OCI-LY1 (cell line): ENCODE results near the gene ZFR.

Experiments
- CTCF ChIP-seq: fragments of 200-600 bp; sonication (generic), shearing (Covaris generic); IDR thresholded peaks from 2 replicates; pipeline ENCODE4 v1.5.1; 2017; ENCODE audit warnings: mild to moderate bottlenecking, antibody characterized with exemption, low read length, moderate library complexity, mixed read lengths
- EZH2 ChIP-seq: fragments of 200-600 bp; sonication (generic), shearing (Covaris generic); IDR thresholded peaks from 2 replicates; pipeline ENCODE4 v1.8.0; 2017; ENCODE audit warnings: borderline replicate concordance, mixed run types, mild to moderate bottlenecking, antibody characterized with exemption, low read length, moderate library complexity, mixed read lengths

GRCh38 chr5:32458880-32459495 is 14.4 kb upstream of the ZFR start:
- no peak for TF ChIP-seq EZH2
- TF ChIP-seq CTCF = no peak
